ENCODE measurements around the gene RTN4RL1. TPM values are rescaled to one million over a fixed set of nuclear protein-coding genes. Genes with fewer than 3 reads are reported as not detected.

RTN4RL1 gene
- total and polyA plus RNA-seq, 2 of the 13 experiments (the other 11 are each of a cell fraction or from before 2014, with no cell fraction given) = 0.01 TPM; not detected in 1

- no peak for TF ChIP-seq ZNF512 (CRISPR knock-in tag; IDR thresholded peaks at IDR 0.05)
- TF ChIP-seq IKZF4 (CRISPR knock-in tag; IDR thresholded peaks at IDR 0.05; ENCODE audit: borderline replicate concordance, low read depth, not compliant biosample characterization) = no peak
- no peak for TF ChIP-seq NBN (conservative IDR thresholded peaks at IDR 0.05)
- no peak; the same call in 1 of the 2 replicates for TF ChIP-seq NRL (CRISPR knock-in tag; IDR thresholded peaks at IDR 0.05; ENCODE audit: borderline replicate concordance)
- TF ChIP-seq ZNF136 (CRISPR knock-in tag; IDR thresholded peaks at IDR 0.05; ENCODE audit: low read depth) = peak; percentile 77; the same call in 1 of the 2 replicates
- TF ChIP-seq RFX5 (IDR thresholded peaks at IDR 0.05; ENCODE audit: low read depth, low read length) = 0 out of 2 replicates have a peak, but pooled peaks have one; percentile 38
- peak; percentile 14; the same call in 1 of the 2 replicates for TF ChIP-seq RAD51 (IDR thresholded peaks at IDR 0.05; ENCODE audit: borderline replicate concordance)
- TF ChIP-seq HMG20A (CRISPR knock-in tag; IDR thresholded peaks at IDR 0.05; ENCODE audit: borderline replicate concordance) = peak; percentile 6; the same call in 1 of the 2 replicates
- TF ChIP-seq TOPORS (CRISPR knock-in tag; IDR thresholded peaks at IDR 0.05) = peak; percentile 59; the same call in 1 of the 2 replicates
- peak; percentile 80; the same call in 1 of the 2 replicates for TF ChIP-seq ZSCAN31 (CRISPR knock-in tag; IDR thresholded peaks at IDR 0.05; ENCODE audit: low read depth)
- no peak for TF ChIP-seq ZBED4 (CRISPR knock-in tag; IDR thresholded peaks at IDR 0.05; ENCODE audit: borderline replicate concordance)
- TF ChIP-seq HOMEZ (CRISPR knock-in tag; IDR thresholded peaks at IDR 0.05; ENCODE audit: low read depth) = 0 out of 2 replicates have a peak, but pooled peaks have one; percentile 12
- TF ChIP-seq THYN1 (CRISPR knock-in tag; IDR thresholded peaks at IDR 0.05; ENCODE audit: borderline replicate concordance, low read depth) = no peak
- TF ChIP-seq DRAP1 (CRISPR knock-in tag; IDR thresholded peaks at IDR 0.05) = peak; percentile 67; the same call in 1 of the 2 replicates
- TF ChIP-seq SCMH1 (CRISPR knock-in tag; IDR thresholded peaks at IDR 0.05; ENCODE audit: borderline replicate concordance) = no peak
- no peak for TF ChIP-seq CEBPB (IDR thresholded peaks at IDR 0.05; ENCODE audit: borderline replicate concordance, low read depth, low read length)
- TF ChIP-seq ZNF784 (CRISPR knock-in tag; IDR thresholded peaks at IDR 0.05; ENCODE audit: borderline replicate concordance) = peak; percentile 64; the same call in 1 of the 2 replicates
- no peak for TF ChIP-seq CCAR2 (optimal IDR thresholded peaks at IDR 0.05; ENCODE audit: low read depth, low read length)
- TF ChIP-seq EEA1 (CRISPR knock-in tag; IDR thresholded peaks at IDR 0.05; ENCODE audit: borderline replicate concordance) = no peak
- 0 out of 2 replicates have a peak, but pooled peaks have one; percentile 20 for TF ChIP-seq KLF13 (CRISPR knock-in tag; IDR thresholded peaks at IDR 0.05)
Measured at GRCh38 chr17:2029911-2030778, 5.0 kb upstream of the RTN4RL1 start, which contains the start of gene DPH1 (continued).

Measured in HepG2 (cell line).